Breast epithelium (tissue), 3 donors: ENCODE measurements around the gene IL1RL1.

Experiments
- CTCF ChIP-seq, 3 donors: fragments of 450-650 bp; IDR thresholded peaks; one replicate each; pipeline ENCODE4 v1.5.1; 2016 to 2017; ENCODE audit warnings: antibody characterized with exemption in 3 of 3, mild to moderate bottlenecking in 3 of 3, moderate library complexity in 3 of 3
- POLR2A ChIP-seq: fragments of 450-650 bp; IDR thresholded peaks from one replicate; pipeline ENCODE4 v1.6.1; 2016; ENCODE audit warnings: antibody characterized with exemption, mild to moderate bottlenecking, moderate library complexity

- TF ChIP-seq POLR2A = no peak
- TF ChIP-seq CTCF (IDR thresholded peaks at IDR 0.05) = no peak
Measured at GRCh38 chr2:102317715-102318114, 6.4 kb downstream of the IL1RL1 start.
